Stimulated activated CD4-positive, alpha-beta T cell treated with anti-CD3 and anti-CD28 coated beads, Interleukin-15, amount 100 ng/mL, for 48 hours (primary cell): Measurements from ENCODE around the gene EIPR1.
A peak's percentile ranks its signal among the peaks of the same experiment; 100 is the strongest.

Source experiments
- DNase-seq, 2 donors: peaks; one replicate each; pipeline ENCODE4 v3.0.0-alpha.2; 2020; ENCODE audit warnings: low read depth in 2 of 2

The EIPR1 gene

GRCh38 chr2:3377612-3378432, at the start of gene EIPR1:
Gene EIPR1 (minus strand): TSS chr2:3377818. CDS start chr2:3377689, 129 bp downstream.
- peak; percentile 92 for DNase-seq

GRCh38 chr2:3427272-3427671, 49.7 kb upstream of the EIPR1 start:
- no peak for DNase-seq

GRCh38 chr2:3426615-3427014, 49.0 kb upstream of the EIPR1 start:
- DNase-seq: no peak

GRCh38 chr2:3424171-3424795, 46.7 kb upstream of the EIPR1 start:
- DNase-seq: no peak

GRCh38 chr2:3423492-3424170, 46.0 kb upstream of the EIPR1 start:
- peak; percentile 49 to 77 for DNase-seq

GRCh38 chr2:3422161-3422779, 44.7 kb upstream of the EIPR1 start:
- no peak for DNase-seq

GRCh38 chr2:3421580-3421979, 44.0 kb upstream of the EIPR1 start:
- DNase-seq: no peak

GRCh38 chr2:3420769-3421397, 43.3 kb upstream of the EIPR1 start:
- DNase-seq: no peak

GRCh38 chr2:3420076-3420768, 42.6 kb upstream of the EIPR1 start:
- no peak for DNase-seq

GRCh38 chr2:3418766-3419404, 41.3 kb upstream of the EIPR1 start:
- no peak for DNase-seq

- no peak for DNase-seq
Measured at GRCh38 chr2:3414133-3414860, 36.7 kb upstream of the EIPR1 start.

GRCh38 chr2:3413697-3414096, 36.1 kb upstream of the EIPR1 start:
- no peak for DNase-seq

- no peak for DNase-seq
Measured at GRCh38 chr2:3411103-3411502, 33.5 kb upstream of the EIPR1 start.

GRCh38 chr2:3409627-3410170, 32.1 kb upstream of the EIPR1 start:
- DNase-seq: no peak

GRCh38 chr2:3408781-3409180, 31.2 kb upstream of the EIPR1 start:
- DNase-seq: no peak

- DNase-seq: no peak
Measured at GRCh38 chr2:3406501-3406900, 28.9 kb upstream of the EIPR1 start.

GRCh38 chr2:3405876-3406275, 28.3 kb upstream of the EIPR1 start:
- DNase-seq: no peak

- DNase-seq: no peak
Measured at GRCh38 chr2:3405307-3405706, 27.7 kb upstream of the EIPR1 start.

GRCh38 chr2:3404349-3404894, 26.8 kb upstream of the EIPR1 start:
- DNase-seq: no peak
